ENCODE measurements around the gene CRNN.

CRNN gene

DNA sequence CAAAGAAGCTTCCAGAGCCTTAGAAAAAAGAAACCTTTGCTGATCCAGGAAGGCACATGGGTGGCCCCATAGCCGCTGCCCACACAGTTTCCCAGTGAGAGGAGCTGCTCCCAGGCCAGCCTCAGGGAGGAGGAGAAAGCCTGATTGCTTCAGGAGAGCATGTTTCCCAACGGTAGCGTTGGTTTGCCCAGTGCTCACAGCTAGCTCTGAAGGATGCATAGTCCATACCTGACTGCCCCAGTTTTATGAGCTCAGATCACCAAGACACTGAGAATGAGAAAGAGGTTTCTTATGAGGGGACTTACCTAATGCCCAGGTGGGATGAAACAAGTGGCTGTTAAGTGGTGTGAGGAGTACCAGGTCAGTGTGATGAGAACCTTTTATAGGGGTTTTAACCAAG, at the start of gene CRNN:
TSS of gene CRNN (minus strand) at position 355 of the 400 bp plus-strand sequence. CDS start 2,030 bp downstream, outside the sequence.
- no peak for DNase-seq

DNA sequence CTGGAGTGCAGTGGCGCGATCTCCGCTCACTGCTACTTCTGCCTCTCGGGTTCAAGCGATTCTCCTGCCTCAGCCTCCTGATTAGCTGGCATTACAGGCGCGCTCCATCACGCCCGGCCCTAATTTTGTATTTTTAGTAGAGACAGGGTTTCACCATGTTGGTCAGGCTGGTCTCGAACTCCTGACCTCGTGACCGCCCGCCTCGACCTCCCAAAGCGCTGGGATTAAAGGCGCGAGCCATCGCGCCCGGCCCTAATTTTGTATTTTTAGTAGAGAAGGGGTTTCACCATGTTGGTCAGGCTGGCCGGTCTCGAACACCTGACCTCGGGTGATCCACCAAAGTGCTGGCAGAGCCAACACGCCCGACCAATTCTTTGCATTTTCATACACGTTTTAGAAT, 48.6 kb upstream of the CRNN start:
- DNase-seq: no peak

DNA sequence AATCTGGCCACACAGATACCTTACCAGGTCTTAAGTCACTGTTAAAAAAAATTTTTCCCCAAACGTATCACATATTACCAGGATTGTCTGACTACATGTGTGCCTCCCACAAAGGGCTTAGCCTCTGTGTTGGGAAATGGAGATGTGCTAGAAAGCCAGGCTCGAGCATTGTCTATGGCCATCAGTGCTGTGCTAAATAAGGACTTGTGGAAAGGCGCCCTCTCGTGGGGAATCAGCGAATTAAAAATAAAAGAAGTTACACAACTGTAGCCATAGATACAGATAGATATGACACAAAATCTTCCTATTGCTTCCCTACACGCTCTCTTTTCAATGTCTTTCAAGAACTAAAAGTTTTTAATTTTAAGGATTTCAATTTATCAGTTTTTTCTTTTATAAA, 47.5 kb upstream of the CRNN start:
- DNase-seq: peak; percentile 26

DNA sequence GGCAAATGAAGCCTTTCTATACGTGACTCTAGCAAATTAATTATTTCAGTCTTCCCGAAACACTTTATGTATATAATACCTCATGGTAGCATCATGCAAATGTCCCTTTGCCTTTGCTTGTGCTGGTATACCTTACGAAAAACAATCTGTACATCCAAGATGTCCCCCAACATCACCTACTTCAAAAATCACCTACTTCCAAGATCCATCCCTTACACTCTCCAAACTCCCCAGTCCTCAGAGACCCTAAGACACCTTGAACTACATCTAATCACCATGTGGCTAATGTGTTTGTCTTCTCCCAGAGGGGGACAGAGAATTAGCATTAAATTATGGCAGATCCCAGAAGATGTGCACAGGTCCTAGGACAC, 46.5 kb upstream of the CRNN start:
- DNase-seq: no peak

DNA sequence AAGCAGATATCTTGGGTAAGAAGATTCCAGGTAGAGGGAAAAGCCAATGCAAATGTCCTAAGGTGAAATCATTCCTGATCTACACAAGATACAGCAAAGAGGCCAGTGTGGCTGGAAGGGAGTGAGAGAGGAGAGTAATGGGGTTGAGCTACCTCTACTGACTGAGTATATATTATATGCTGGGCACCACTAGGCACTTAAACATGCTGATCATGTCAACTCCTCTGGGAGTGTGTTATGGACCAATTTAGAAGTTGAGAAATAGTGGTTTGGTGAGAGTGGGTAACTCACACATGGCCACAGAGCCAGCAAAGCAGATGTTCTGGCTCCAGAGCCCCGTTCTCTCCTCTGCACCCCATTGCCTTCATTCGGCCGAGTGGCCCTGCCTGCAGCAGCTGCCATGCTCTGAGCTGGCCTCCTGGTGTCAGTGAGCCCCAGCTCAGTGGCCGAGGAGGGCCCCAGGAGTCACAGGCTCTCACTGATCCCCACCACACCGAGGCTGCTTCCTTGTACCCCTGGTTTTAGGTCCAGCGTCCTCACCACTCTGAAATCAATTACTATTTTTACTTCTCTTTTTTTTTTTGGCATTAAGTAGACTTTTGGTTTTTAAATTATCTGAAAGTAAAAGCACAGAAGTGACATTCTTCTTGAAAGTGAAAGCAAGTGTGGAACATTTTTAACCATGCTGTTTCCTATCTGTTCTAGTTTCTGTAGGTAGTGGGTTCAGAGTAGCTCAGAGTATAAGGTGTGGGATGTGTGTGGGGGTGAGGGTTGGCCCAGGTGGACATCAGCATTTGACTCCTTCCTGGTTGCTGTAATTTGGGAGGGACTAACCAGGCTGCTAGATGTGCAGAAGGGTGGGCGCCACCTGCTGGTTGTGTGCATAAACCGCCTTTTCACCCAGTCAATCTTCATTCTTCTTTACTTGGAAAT, 45.8 kb upstream of the CRNN start:
- DNase-seq: peak; percentile 30

DNA sequence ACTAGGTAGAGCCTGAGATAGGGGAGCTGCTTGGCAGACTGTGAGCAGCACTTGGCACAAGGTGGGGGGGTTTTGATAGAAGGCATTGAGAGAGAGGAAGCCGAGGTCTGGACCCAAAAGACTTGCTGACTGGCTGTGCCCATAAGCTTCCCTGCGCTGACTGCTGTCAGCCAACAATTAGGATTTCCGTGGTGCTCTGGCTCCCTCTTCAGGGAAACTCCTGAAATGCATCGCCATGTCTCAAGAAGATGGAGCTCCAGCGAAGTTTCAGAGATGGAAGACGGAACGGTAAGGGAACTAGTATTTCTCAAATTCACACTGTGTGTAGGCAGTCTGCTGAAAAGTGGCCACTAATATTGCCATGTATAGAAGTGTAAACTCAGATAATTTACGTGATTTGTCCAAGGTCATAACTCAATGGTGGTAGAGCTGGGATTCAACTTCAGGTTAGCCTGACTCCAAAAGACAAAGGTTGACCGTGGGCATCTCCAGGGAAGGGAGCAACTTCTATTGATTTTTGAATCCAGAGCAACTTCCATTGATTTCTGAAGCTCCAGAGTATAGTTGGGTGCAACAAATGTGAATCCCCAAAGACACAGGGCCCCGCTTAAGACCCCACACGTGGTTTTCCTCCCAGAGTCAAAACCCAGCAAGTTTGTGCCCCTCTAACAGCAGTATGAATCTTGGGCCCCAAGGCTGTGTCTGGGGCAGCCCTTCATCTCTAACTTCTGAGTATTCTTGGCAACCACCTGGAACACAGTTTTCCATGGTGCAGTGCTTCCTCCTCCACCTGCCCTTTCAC, 44.5 kb upstream of the CRNN start:
- peak; percentile 60 for DNase-seq

DNA sequence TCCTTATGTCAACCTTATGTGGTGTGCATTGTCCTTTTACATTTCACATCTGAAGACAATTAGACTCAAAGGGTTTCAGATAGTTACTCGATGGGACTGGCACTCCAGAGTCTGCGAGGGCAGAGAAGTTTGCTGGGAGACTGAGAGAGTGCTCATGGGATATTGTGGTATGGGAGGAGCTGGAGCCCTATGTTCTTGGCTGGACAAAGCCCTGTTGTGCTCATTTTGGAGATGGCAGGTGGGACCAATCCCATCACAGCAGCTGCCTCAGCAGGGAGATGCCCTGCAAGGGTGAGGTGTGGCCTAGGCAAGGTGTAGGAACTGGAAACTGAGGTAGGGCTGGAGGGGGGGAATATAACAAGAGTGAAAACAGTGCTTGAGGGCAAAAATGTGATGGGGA, 43.5 kb upstream of the CRNN start:
- DNase-seq: no peak

DNA sequence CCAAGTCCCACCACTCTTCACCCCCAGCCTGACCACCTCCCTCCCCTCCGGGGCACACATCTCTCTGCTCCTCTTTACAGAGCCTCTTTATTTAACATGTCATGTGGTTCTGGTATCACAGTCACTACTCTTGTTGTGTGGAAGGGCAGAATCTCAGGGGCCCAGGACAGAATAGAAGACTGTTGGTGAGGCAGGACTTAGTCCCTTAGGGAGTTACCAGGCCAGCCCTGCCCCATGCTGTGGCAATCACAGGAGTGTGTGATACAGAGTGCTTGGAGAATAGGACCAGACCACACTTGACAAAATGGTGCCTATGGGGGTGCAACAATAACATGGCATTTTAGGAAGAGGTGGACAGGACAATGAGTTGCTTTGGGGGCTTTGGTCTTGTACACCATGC, 43.0 kb upstream of the CRNN start:
- DNase-seq: no peak

DNA sequence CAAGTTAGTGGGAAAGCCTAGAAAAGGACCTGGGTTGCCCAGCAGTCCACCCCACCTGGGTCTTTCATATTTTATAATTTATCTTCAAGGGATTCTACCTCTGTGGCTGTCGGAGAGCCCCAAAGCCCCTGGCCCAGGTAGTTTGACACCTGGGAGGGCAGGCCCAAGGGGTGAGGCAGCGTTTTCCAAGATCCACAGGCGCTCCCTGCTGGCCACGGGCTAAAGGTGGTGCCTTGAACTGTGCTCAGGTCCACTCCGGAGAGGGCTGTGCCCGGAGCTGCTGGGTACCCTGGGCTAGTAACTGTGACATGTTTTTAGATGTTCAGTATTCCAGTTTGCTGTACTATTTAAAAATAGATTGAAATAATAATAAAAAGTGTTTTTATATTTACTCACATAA, 37.2 kb upstream of the CRNN start:
- DNase-seq: no peak

DNA sequence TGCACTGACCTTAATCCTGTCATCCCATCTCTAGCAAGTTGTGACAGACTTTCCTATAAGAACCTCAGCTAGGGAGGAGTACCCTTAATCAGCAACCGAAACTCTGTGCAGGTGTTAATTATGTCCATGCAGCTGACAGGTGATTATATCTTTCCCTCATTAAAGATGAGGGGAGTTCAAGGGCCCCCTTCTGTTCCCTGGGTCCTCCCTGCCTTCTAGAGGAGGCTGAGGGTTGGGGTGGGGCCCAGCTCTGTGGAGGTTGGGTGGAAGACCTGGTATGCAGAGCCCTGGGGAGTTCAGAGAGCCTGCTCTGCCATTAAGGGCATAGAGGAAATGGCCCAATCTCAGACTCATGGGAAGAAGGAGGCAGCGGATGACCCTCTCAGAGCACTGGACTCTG, 35.6 kb upstream of the CRNN start:
- no peak for DNase-seq

DNA sequence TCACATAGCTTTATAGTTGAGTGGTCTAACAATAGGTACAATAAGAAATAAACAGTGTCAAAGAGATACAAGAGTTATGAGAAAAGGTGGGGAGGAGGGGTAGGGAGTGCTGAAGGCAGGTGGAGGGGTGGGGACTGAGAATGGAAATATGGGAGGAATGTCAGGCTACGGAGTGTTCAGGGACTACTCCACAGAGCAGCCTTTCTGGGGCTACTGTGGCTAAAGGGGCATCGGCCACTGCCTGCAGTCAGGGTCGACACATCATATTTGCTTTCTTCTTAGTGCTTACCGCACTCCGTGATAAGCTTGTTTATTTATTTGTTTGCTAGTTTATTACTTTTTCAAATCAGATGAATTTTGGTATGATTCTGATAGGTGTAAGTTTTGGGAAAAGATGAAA, 34.4 kb upstream of the CRNN start:
- no peak for DNase-seq

DNA sequence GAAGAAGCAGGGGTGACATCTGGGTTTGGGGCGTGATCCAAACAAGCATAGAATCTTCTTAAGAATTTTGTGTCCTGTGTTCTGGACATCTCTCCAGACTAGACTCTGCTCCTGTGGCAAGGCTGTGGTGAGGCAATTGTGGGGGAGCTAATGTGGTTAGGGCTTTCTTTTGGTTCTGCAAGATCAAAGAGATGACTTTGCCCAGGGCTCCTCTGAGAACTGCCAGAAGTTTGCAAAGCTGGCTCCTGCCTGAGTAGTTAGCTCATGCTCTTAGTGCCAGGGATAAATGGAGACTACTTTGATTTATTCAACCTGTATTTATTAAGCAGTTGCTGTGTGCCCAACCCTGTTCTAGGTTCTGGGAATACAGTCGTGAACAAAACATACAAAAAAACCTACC, 34.0 kb upstream of the CRNN start:
- DNase-seq: no peak

DNA sequence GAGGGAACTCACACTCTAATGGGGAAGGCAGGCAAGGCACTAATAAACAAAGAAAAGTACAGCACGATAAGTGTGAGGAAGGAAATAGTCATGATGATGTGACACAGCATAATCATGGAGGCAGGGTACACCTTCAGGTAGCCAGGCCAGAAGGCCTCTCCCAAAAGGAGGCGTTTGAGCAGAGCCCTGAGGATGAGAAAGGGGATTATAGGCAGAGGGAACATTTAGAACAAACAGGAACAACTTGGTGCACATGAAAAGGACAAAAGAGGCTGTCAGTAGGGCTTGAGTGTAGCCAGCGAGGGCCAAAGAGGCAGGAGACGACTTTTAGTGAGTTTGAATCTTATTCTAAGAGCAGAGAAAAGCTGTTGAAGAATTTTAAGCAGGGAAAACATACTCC, 33.4 kb upstream of the CRNN start:
- no peak for DNase-seq

DNA sequence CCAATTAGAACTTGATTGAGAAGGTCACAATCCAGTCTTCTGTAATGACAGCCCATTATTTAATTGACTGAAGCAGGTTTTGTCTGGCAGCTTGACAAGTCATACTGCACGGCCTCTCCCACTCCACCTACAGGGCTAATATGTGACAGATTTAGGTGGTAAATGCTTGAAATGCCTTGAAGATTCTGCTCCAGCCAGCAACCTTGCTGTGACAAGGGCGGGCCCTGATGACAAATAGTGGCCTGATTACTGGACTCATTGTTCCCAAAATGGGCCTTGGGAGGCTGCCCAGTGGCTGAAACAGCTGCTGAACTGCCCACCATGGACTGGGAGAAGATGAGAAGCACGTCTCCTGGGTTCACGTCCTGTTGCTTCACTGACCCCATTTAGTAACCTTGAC, 30.0 kb upstream of the CRNN start:
- DNase-seq: no peak

DNA sequence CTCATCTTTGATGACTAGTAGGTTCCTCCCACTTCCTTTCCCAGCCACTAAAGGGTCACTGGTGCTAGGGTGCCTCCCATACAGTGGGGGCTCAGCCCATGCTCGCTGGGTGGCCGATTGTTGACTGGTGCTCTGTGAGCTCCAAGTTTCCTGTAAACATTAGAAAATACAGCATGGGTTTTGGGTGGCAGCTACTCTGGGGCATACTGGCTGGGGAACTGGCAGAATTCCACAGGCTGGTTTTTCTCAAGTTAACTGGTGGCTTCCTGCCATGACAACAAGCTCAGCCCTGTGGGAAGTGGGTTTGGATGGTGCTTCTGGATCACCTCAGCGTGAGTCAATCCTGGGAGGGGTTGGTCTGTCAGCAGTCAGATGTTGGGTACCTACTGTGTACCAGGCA, 28.7 kb upstream of the CRNN start:
- no peak for DNase-seq

DNA sequence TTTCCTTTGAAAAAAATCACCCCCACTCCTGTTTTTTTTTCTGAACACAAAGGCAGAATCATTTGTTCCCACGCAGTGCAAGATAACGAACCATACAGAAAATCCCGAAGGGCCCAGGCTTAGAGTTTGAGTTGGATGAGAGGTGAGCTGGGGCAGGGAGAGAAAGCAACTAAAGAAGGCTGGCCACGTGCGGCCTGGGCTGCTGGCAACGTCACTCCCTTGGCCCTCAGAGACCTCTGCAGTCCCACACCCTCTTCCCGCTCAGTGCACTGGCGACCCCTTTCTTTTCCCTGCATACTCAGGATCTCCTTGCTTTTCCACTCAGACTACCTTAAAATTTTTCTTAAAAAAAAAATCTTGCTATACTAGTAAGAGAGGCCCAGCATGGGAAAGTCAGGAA, 28.2 kb upstream of the CRNN start:
- DNase-seq: no peak

DNA sequence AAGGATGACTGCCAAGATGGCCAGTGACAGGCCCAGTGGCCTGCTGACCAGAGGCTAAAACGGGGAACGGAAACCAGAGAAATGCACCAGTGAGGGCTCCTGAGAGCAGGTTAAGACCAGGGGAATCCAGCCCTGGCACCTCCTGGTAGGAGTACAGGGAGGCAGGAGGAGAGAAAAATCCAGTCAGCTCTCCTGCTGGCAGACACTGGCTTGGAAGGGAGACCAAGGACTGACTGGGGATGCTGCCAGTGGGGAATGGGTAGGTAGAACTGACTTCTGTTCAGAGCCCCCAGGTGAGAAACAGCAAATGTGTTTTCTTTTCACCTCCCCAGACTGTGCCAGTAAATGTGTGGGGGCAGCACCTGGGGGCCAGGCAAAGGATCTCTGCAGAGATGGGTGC, 27.7 kb upstream of the CRNN start:
- DNase-seq: no peak

DNA sequence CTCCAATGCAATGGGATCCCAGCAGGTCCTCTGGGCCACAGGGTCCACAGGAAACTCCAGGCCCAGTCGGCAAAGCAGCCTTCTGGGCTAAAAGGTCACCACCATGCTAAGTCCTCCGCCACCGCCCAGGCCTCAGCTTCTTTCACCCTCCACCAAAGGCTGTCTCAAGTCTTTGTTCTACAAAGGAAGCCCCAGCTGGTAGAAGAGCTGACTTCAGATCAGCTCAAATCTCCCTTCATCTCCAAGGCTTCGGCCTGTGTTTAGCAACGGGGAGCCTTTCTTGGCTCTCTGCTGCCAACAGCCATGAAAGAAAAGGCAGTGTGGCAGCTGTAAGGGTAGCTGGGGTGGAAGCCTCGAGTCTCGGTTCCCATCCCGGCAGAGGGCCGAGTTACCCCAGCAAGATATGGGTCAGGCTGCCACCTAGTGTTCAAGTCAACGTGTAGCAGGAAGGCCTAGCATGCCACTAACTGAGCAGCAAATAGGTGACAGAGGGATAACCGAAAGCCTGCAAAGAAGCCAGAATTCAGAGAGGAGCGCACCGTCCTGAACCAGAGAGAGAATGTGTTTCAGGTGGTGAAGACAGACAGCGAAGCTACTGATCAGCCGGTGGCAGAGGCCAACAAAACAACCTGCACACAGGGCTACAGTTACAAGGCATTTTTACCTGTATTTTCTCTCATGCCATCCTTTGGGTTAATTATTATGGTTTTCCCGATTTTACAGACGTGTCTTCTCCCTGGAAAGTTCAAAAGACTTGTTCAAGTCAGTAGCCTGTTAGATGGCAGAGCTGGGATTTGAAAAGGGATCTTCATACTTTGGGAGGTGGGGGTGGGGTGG, 26.8 kb upstream of the CRNN start:
- peak; percentile 65 for DNase-seq

DNA sequence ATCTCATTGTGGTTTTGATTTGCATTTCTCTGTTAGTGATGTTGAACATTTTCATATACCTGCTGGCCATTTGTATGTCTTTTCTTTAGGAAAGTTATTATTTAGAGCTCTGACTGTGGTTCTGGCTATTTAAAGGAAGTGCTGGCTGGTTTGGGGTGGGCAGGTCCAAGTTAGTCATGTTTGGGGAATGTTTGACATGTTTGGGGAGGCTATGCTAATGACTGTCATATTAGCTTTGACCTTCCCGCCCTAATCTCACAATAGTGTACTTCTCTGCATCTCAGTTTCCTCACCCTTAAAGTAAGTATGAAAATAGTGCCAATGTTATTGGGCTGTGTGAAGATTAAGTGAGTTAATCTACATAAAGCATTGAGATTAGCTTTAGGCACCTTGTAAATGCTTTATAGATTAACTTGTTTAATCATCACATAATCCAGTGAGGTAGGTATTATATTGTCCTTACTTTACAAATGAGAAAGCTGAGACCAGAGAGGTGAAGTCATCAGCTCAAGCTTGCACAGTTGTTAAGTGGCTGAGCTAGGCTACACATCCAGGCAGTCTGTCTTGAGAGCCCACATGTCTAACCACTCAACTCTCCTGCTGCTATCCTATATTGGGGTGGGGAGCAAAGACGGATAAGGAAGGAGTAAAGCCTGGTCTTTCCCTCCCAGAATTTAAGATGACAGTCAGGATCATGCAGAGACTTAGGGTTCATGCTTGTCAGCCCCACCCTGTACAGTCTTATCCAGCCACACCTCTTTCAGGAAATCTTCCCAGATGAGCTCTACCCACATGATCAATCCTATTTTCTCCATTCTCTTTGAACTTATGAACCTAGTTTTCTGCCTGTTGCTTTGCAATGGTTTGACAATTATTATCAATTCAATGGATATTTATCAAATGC, 22.8 kb upstream of the CRNN start:
- no peak for DNase-seq

DNA sequence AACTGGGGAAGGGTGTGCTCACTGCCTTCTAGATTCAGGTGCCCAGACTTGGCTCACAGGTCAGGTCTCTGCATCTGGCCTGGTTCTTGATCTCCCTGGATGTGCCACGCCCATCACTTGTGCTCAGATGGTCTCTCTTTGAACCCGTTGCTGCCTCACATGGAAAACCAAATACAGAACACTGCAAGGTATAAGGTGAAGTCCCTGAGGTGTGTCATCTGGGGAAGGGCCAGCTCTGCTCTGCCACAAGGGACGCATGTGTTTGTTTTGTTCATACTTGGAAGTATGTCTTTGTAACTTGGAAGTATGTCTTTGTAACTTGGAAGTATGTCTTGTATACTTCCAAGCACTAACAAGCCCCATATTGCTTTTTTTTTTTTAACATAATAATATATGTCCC, 13.4 kb upstream of the CRNN start:
- DNase-seq: no peak

DNA sequence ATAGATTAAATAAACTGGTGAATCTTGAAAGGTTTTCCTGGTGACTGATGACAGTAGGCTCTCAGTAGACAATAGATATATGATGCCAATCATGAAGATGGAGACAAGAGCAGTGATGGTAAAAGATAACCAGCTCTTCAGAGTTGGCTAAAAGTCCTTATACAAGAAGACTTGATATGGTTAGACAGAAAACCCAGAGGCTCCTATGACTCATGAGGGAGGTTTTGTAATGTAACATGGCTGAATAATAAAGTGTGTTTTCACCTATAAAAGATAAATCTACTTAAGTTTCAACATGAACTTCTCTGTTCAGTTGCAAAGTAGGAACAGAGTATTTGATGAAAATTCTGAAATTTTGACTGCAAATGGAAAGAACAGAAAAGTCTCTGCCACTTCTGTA, 12.7 kb upstream of the CRNN start:
- no peak for DNase-seq

DNA sequence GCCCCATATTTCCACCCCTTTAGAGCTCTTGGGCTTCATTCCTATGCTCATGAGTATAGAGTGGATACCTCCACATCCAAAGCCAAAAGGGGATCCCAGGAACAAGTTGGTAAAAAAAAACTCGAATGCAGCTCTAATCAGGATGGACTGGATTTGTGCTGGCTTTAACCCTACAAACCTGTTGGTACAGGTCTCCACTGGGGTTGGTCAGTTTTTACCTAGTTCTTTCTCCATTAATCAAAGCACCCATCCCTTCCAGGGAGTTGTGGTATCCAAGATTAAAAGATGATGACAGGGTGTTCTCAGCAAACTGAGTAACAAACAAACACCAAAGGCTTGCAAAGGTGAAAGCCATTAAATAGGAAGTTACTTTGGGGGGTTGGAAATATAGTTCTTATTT, 5.9 kb upstream of the CRNN start:
- no peak for DNase-seq

Measured in NCI-H1105 treated with DMSO at 0.1 percent for 48 hours (cell line).